MM.1S (cell line): Measurements from ENCODE around the gene ART5.
"Not testable (repeated sequence)": the region's sequence is repeated elsewhere in the genome, so short reads cannot be mapped to it uniquely, and the experiment has no call there.

ENCODE experiments used
- DNase-seq: peaks from one replicate; pipeline ENCODE4 v3.0.0-alpha.2; 2015
- H2AFZ ChIP-seq: fragments of 300-600 bp; sonication (generic); 2 replicates; pipeline ENCODE4 v1.6.0; 2016; ENCODE audit warnings: antibody characterized with exemption, low read length
- H3F3A ChIP-seq: fragments of 300-600 bp; sonication (generic); 2 replicates; pipeline ENCODE4 v1.6.1; 2016; ENCODE audit warnings: mild to moderate bottlenecking, antibody characterized with exemption, low read length, moderate library complexity, mixed read lengths; ENCODE audit not compliant: insufficient read depth
- H3K27ac ChIP-seq: fragments of 300-600 bp; sonication (generic); 2 replicates; pipeline ENCODE4 v1.5.1; 2016; ENCODE audit warnings: mild to moderate bottlenecking, low read length
- H3K27me3 ChIP-seq: fragments of 300-600 bp; sonication (generic); replicated peaks from 2 replicates; pipeline ENCODE4 v1.6.0; 2016; ENCODE audit warnings: low read length; ENCODE audit not compliant: insufficient read depth
- H3K36me3 ChIP-seq: fragments of 300-600 bp; sonication (generic); replicated peaks from 2 replicates; pipeline ENCODE4 v1.6.1; 2016; ENCODE audit warnings: mild to moderate bottlenecking, low read length, mixed read lengths; ENCODE audit not compliant: insufficient read depth
- H3K4me1 ChIP-seq: fragments of 300-600 bp; sonication (generic); 2 replicates; pipeline ENCODE4 v1.6.1; 2016; ENCODE audit warnings: low read length, mixed read lengths
- H3K4me2 ChIP-seq: fragments of 300-600 bp; sonication (generic); 2 replicates; pipeline ENCODE4 v1.6.0; 2016; ENCODE audit warnings: low read depth, low read length
- H3K4me3 ChIP-seq: fragments of 300-600 bp; sonication (generic); 2 replicates; pipeline ENCODE4 v1.5.1; 2016; ENCODE audit warnings: low read length, mixed read lengths
- H3K79me2 ChIP-seq: fragments of 300-600 bp; sonication (generic); 2 replicates; pipeline ENCODE4 v1.6.1; 2016; ENCODE audit warnings: mixed run types, low read length, mixed read lengths
- H3K9ac ChIP-seq: fragments of 300-600 bp; sonication (generic); 2 replicates; pipeline ENCODE4 v1.6.1; 2016; ENCODE audit warnings: low read length, mixed read lengths
- H3K9me2 ChIP-seq: fragments of 300-600 bp; sonication (generic); replicated peaks from 2 replicates; pipeline ENCODE4 v1.6.1; 2016; ENCODE audit warnings: mild to moderate bottlenecking, low read length, mixed read lengths; ENCODE audit not compliant: insufficient read depth
- H3K9me3 ChIP-seq: fragments of 300-600 bp; sonication (generic); replicated peaks from 2 replicates; pipeline ENCODE4 v1.6.1; 2016; ENCODE audit warnings: mild to moderate bottlenecking, low read length, mixed read lengths; ENCODE audit not compliant: insufficient read depth
- H4K20me1 ChIP-seq: fragments of 300-600 bp; sonication (generic); 2 replicates; pipeline ENCODE4 v1.6.1; 2016; ENCODE audit warnings: mild to moderate bottlenecking, low read length, moderate library complexity, mixed read lengths; ENCODE audit not compliant: insufficient read depth
- CTCF ChIP-seq: fragments of 300-600 bp; sonication (generic); IDR thresholded peaks from 2 replicates; pipeline ENCODE4 v1.5.1; 2016; ENCODE audit warnings: antibody characterized with exemption, low read length, mixed read lengths
- EZH2 ChIP-seq: fragments of 300-600 bp; sonication (generic); optimal IDR thresholded peaks from 2 replicates; pipeline ENCODE3; 2017; ENCODE audit warnings: low read depth, mild to moderate bottlenecking, antibody characterized with exemption, low read length, mixed read lengths
- EZH2phosphoT487 ChIP-seq: fragments of 300-600 bp; sonication (generic); IDR thresholded peaks from 2 replicates; pipeline ENCODE4 v1.6.1; 2018; ENCODE audit warnings: antibody characterized with exemption, low read length

ART5 gene

GRCh38 chr11:3662856-3663255 lies 21.1 kb upstream of the ART5 start:
- H3K4me3 ChIP-seq, result no peak overlapping the region
- no peak overlapping the region for H3K27ac ChIP-seq
- no peaks in the 10 kb centered on the region for H4K20me1 ChIP-seq
- H3K27me3 ChIP-seq, result no peaks in the 10 kb centered on the region
- H2AFZ ChIP-seq, result no peak overlapping the region
- no peaks in the 10 kb centered on the region for H3F3A ChIP-seq
- no peaks in the 10 kb centered on the region for H3K9me3 ChIP-seq
- H3K4me1 ChIP-seq, result no peaks in the 10 kb centered on the region
- H3K9ac ChIP-seq, result no peak overlapping the region
- no peaks in the 10 kb centered on the region for H3K9me2 ChIP-seq
- no peaks in the 10 kb centered on the region for H3K36me3 ChIP-seq
- H3K79me2 ChIP-seq, result no peaks in the 10 kb centered on the region
- DNase-seq, result no peak
- TF ChIP-seq CTCF (no peak), EZH2 (no peak), EZH2phosphoT487 (no peak)
- no peak overlapping the region for H3K4me2 ChIP-seq

GRCh38 chr11:3660960-3661359 lies 19.2 kb upstream of the ART5 start:
- Histone ChIP-seq H3K9ac (no peak overlapping the region), H3K9me3 (no peaks in the 10 kb centered on the region), H3K36me3 (no peaks in the 10 kb centered on the region), H3F3A (no peaks in the 10 kb centered on the region), H3K27ac (no peak overlapping the region), H3K79me2 (no peaks in the 10 kb centered on the region), H3K27me3 (no peaks in the 10 kb centered on the region), H3K4me1 (no peaks in the 10 kb centered on the region), H3K4me3 (no peak overlapping the region), H3K4me2 (no peak overlapping the region), H2AFZ (no peak overlapping the region), H4K20me1 (no peaks in the 10 kb centered on the region), H3K9me2 (no peaks in the 10 kb centered on the region)
- DNase-seq, result no peak
- TF ChIP-seq EZH2phosphoT487 (no peak), CTCF (no peak)

- Histone ChIP-seq H3K79me2 (no peaks in the 10 kb centered on the region), H3K4me1 (no peaks in the 10 kb centered on the region), H3K4me3 (no peak overlapping the region), H2AFZ (no peak overlapping the region), H3K9me3 (no peaks in the 10 kb centered on the region), H3K4me2 (no peak overlapping the region), H3K9ac (no peak overlapping the region), H3K27me3 (no peaks in the 10 kb centered on the region), H3K9me2 (no peaks in the 10 kb centered on the region), H4K20me1 (no peaks in the 10 kb centered on the region), H3K27ac (no peak overlapping the region), H3F3A (no peaks in the 10 kb centered on the region), H3K36me3 (no peaks in the 10 kb centered on the region)
- TF ChIP-seq EZH2phosphoT487, result no peak
- DNase-seq, result no peak
Observed at GRCh38 chr11:3659595-3660515, 18.1 kb upstream of the ART5 start.

GRCh38 chr11:3658252-3658651 lies 16.5 kb upstream of the ART5 start:
- Histone ChIP-seq H3K79me2 (no peaks in the 10 kb centered on the region), H3K4me3 (no peak overlapping the region), H4K20me1 (no peaks in the 10 kb centered on the region), H3K9me2 (no peaks in the 10 kb centered on the region), H3K27me3 (no peaks in the 10 kb centered on the region), H3K27ac (no peak overlapping the region), H3K4me2 (no peak overlapping the region), H3F3A (no peaks in the 10 kb centered on the region), H3K9ac (no peak overlapping the region), H3K36me3 (no peaks in the 10 kb centered on the region), H3K4me1 (no peaks in the 10 kb centered on the region), H2AFZ (no peak overlapping the region), H3K9me3 (no peaks in the 10 kb centered on the region)
- TF ChIP-seq EZH2 (no peak), EZH2phosphoT487 (no peak), CTCF (no peak)
- DNase-seq, result no peak

GRCh38 chr11:3657331-3657730 lies 15.5 kb upstream of the ART5 start:
- not testable (repeated sequence) for DNase-seq, H3K9me3 ChIP-seq, H3K4me1 ChIP-seq, H3K36me3 ChIP-seq, H3K4me3 ChIP-seq, H3K79me2 ChIP-seq, H3K4me2 ChIP-seq, H3F3A ChIP-seq, H3K9ac ChIP-seq, H4K20me1 ChIP-seq, H3K9me2 ChIP-seq, H3K27me3 ChIP-seq, H2AFZ ChIP-seq, H3K27ac ChIP-seq
